Posterior vena cava (tissue), 2 donors: ENCODE data around the gene POLRMT. TPM values are rescaled to one million over a fixed set of nuclear protein-coding genes. Genes with fewer than 3 reads are reported as not detected.
"Not testable (repeated sequence)": the region's sequence is repeated elsewhere in the genome, so short reads cannot be mapped to it uniquely, and the experiment has no call there.

Experiments
- DNase-seq: peaks from one replicate; pipeline ENCODE4 v3.0.0-alpha.2; 2020; ENCODE audit warnings: low spot score
- intact Hi-C, 2 donors: fragments of 100-400 bp; cut with DNase I; formaldehyde crosslinking; loops; one replicate each; pipeline versions ENCODE4 v1.14.1 to v1.14.2; 2022 to 2023
- total RNA-seq, 2 donors: library from RNA; stranded (reverse); fragmentation: NEBNext Ultra II Directional; extraction: Animal tissue kit (Norgen Biotek cat#: 25700); gene quantifications; one replicate each; pipeline ENCODE4 v1.2.1, GENCODE V29; 2021
- donor health status: DM: yes; HTN: yes; CAD: no.
- donor health status: DM: yes; HTN: yes; CAD: no.

POLRMT gene
- total RNA-seq, 2 donors from 2014 or later = 25.6 to 30.7 TPM

DNA sequence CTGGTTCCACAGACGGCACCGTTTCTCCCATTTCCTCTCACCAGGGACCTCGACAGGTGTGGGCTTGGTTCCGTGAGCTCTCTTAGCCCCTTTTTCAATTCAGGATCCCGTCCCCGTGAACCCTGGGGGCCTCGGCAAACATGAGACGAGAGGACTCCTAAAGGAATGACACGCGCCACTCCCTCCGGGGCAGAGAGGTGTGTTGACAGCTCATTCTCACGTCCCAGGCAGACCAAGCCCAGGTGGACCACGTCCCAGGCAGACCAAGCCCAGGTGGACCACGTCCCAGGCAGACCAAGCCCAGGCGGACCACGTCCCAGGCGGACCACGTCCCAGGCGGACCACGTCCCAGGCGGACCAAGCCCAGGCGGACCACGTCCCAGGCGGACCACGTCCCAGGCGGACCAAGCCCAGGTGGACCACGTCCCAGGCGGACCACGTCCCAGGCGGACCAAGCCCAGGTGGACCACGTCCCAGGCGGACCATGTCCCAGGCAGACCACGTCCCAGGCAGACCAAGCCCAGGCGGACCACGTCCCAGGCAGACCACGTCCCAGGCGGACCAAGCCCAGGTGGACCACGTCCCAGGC lies 33.7 kb upstream of the POLRMT start:
- intact Hi-C loops = loop anchor here in 1 of 2 donors (2.0 kb wide), 1 partner anchor 64 kb away; no protein-coding TSS in a partner anchor
- not testable (repeated sequence) for DNase-seq

- intact Hi-C loops = loop anchor here in 1 of 2 donors (2.0 kb wide), 1 partner anchor 70 kb away; no protein-coding TSS in a partner anchor
- DNase-seq = peak; percentile 94
Measured at GRCh38 chr19:664913-665443, 31.6 kb upstream of the POLRMT start.

DNA sequence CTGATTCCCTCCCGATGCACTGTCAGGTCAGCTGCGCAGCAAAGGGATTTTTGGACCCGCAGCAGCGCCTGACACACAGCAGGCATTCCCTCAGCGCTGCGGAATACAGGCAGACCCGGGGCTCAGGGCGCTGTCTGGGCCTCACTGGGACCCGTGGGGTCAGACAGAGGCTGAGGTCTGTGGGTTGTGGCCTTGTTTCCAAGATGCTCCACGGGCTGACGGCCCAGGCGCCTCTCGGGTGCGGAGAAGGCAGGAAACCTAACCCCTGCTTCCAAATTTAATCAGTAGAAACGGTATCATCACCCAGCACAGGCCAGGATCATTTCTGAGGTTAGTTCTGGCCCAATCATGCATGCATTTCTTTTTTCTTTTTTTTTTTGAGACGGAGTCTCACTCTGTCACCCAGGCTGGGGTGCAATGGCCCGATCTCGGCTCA lies 30.4 kb upstream of the POLRMT start:
- no peak for DNase-seq
- intact Hi-C loops = loop anchor here in 1 of 2 donors (2.0 kb wide), 1 partner anchor 71 kb away; no protein-coding TSS in a partner anchor

DNA sequence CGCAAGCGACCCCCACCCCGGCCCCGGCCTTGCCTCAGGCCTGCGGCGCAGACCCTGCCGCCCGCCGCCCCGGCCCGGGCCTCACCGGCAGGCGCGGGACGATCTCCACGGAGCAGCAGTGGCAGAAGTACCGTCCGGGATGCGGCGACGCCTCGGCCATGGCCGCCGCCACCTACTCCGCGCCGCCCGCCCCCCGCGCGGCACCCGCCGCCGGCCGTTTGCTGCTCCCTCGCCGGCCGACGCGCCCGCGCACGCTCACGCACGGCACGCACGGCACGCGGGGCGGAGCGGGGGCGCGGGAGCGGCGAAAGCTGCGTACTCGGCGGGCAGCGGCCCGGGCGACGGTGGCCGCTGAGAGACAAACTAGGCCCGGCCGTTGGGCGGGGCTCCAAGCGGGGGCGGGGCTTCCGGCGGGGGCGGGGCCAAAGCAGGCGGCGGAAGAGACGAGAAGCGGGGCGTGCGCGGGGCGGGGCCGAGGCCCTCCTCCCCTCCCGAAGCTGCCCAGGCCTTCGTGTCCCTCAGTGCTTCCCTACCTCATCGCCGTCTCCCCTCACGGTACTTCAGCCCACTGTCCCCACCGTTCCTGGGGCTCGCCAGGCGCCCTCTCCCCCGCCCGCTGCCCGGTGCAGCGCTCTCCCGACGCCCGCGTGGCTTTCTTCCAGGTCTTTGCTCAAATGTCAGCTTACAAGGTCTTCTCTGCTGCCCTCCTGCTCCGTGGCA lies 29.8 kb upstream of the POLRMT start, which contains the start of gene RNF126:
RNF126 (minus strand) TSS at position 253 of the 720 bp plus-strand sequence; CDS start at position 160, 93 bp downstream.
- DNase-seq = peak; percentile 98
- intact Hi-C loops = no loop called here

- DNase-seq = no peak
- intact Hi-C loops = no loop called here
Measured at GRCh38 chr19:662207-662961, 29.0 kb upstream of the POLRMT start.

DNA sequence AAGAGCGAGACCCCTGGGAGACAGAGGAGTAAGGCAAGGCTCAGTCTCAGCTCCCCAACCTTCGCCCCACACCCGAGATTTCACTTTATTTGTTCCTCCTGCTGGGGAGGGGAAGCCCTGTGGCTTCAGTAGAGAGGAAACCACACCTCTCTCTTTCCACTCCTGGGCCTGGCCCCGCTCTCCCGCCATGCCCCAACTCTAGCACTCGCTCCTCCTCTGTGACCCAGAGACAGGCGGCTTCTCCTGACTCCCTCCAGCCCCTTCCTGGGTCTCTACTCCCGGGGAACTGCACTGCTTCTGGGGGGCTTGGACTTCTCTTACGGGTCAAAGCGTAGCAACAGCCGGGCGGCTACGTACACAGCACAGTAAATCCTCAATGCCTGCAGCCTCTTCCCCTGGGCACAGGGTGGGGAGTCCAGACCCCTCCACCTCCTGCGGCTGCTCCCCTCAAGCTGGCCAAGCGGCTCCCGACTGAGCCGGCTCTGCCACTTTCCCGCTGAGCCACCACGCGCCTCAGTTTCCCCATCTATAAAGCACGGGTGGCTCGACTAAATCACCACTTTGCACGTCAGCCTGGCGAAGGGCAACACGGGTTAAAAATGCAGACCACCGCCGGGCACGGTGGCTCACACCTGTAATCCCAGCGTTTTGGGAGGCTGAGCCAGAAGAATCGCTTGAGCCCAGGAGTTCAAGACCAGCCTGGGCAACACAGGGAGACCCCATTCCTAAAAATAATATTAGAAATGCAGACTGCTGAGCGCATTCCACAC lies 28.3 kb upstream of the POLRMT start:
- DNase-seq = no peak
- intact Hi-C loops = no loop called here

DNA sequence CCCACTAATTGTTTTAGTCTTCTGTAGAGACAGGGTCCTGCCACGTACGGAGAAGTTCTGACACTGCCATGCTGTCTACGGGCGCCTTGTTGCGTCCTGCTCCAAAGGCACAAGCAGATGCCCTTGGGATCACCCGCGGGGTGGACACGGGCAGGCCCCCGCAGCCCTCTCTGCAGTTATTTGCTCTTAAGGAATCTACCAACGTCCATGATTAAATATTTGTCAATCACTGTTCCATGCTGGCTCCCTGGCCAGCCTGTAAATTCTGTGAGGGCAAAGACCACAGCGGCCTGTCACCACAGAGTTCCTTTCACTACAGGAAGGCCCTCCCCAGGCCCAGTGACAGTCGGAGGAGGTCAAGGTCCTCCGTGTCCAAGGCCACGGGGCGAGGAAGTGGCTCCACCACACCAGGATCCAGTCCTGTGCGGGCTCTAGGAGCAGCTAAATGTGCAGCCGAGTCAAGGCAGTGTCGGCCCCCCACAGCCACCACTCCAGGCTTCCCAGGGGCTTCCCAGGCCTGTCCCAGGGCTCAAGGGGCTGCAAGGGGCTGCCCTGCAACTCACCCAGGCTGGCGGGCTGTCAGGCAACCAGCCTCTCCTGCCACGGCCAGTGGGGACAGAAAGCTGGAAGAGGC lies 27.6 kb upstream of the POLRMT start:
- DNase-seq = no peak
- intact Hi-C loops = no loop called here

DNA sequence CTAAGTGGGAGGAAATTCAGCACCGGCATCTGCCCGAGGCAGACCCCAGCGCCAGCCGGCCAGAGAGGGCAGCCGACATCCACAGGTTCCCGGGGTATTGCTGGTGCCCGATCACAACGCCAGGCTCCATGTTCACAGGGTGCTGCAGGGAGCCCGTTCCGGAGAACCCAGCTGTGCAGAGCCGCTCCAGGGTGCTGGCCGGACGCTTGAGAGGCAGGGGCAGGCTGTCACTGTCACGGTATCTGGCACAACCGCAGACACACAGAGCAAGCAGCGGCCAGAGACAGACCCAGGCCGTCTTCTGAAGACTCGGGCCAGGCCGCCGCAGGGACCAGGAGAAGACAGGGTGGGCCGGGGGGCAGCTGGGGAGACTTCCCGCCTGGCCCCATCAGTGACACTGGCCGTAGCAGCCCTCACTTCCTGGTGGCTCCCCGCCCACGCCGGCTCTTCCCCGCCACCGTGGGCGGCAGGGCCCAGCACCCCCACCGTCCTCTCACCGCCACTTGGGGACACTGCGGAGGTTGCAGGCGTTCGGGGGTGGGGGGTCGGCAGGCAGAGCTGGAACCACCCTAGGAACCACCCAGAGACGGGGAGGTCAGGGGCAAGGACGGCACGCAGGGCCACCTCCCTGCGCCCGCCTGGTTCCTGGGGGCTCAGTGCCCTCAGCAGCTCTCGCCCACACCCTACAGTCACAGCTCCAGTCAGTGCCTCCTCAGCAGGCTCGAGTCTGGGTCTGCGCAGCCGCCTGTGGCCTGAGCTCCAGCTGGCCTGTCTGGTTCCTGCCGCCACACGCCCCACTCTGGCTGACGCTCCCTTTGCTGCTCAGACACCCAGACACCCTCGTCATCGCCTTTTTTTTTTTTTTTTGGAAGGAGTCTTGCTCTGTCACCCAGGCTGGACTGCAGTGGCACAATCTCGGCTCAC lies 25.8 kb upstream of the POLRMT start:
- intact Hi-C loops = no loop called here
- DNase-seq = peak; percentile 92

DNA sequence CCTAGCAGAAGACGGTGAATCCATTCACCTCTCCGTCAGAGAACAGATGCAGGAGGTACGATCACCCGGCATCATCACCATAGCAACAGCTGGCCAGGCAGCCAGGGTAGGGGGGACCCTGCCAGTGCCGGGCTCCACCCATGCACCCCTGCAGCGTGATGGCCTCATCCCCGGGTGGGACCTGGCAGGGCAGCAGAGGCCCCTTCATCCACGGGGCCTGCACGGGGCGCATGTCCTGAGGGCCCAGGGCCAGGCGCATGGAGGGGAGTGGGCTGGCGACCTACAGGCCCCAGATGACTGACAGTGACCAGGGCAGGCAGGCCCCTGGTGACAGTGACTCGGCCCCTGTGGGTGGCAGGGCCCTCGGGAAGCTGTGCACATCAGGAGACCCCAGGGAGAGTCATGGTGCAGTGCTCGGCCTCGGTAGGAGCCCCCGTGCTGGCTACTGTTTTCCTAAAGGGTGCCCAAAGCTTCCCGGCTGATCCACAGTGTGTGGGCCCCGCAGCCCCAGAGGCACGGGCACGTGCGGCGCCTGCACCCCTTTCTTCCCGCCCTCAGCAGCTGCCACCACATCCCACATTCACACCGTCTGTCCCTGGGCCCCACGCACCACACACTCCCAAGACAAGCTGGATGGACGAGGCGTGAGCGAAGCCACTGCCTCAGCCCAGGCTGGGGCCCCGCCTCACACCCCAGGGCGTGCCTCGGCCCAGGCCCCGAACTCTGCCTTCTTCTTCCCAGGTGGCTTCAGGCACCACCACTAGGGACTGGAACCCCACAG lies 24.9 kb upstream of the POLRMT start:
- intact Hi-C loops = no loop called here
- no peak for DNase-seq

DNA sequence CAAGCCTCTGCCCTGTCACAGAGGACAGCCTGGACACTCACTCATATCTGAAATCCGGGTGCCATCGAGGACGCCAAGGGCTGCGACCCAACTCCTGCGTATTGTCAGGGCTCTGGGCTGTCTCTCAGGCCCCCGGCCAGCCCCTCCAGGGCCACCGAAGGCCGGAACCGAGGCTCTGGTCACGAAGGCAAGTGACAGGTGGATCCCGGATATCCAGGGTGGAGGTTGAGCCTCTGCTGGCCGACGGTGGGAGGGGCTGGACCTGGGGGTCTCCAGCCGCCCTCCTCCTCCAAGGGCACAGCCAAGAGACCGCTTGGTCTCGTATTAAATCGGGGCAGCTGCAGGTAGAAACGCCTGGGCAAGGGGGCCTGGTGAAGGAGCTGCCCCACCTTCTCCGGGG lies 24.3 kb upstream of the POLRMT start:
- intact Hi-C loops = no loop called here
- DNase-seq = no peak

GRCh38 chr19:656751-657559 lies 23.6 kb upstream of the POLRMT start:
- intact Hi-C loops = no loop called here
- DNase-seq = no peak

DNA sequence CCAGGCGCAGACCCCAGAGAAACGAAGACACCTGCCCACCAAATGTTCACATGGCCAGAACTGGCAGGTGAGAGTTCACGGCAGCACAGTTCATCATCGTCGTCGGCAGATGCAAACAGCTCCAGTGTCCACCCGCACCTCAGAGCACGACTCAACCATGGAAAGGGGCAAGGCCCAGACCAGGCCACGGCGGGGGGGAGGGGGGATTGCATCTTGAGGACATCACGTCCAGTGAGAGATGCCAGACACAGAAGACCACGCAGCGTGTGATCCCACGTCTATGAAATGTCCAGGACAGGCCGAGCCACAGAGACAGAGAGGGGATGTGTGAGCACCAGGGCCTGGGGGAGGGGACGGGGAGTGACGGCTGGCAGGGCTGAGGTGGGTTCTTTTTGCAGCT lies 22.4 kb upstream of the POLRMT start:
- DNase-seq = no peak
- intact Hi-C loops = no loop called here

DNA sequence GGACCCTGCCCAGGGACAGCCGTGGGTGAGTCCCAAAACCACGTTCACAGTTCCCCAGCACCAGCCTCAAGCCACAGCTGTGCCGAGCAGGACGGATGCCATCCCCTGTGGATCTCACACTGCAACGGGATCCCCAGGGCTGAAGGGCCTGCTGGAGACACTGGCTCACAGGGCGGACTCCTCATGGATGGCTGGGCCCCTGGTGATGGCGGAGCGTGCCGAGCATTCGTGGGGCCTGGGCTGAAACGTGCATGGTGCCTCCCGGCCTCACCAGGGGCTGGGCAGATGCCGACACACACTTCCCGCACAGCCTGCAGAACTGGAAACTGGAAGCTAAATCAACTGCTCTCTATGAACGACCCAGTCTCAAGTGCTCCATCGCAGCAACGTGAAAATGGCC lies 20.1 kb upstream of the POLRMT start:
- DNase-seq = no peak

GRCh38 chr19:652467-653389 lies 19.4 kb upstream of the POLRMT start:
- intact Hi-C loops = no loop called here
- DNase-seq = no peak

More for the DNA sequence above, 20.1 kb upstream of the POLRMT start:
- intact Hi-C loops = no loop called here

DNA sequence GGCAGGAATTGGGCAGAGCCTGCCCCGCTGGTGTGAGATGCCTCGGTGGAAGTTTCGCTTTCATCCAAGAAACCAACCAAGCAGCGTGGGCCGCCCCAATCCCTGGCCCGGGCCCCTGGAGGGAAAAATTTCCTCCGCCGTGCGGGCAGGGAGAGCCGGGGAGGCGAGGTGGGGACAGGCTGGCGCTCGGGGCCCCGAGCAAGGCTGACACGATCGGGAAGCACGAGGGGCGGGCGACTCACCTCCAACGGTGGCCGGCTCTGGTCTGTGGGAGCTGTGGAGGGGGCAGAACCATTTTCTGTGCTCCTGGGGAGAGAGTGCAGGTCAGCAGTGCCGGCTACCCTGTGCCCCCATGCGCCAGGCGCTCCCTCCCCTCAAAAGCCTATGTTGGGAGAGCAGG lies 18.7 kb upstream of the POLRMT start:
- DNase-seq = no peak
- intact Hi-C loops = no loop called here
